Panc1 (cell line): ENCODE data around the gene KCP. TPM values are rescaled to one million over a fixed set of nuclear protein-coding genes. Genes with fewer than 3 reads are reported as not detected.

ENCODE experiments used
- ATAC-seq: fragments of 200-7000 bp; cut with Tn5 transposase; 2 replicates; pipeline ENCODE4 v1.9.1; 2020; ENCODE audit warnings: mild to moderate bottlenecking, moderate library complexity
- BruUV-seq: library from RNA; stranded (reverse); fragments of 400-500 nt; replicated peaks from 2 replicates; lab custom pipeline; 2021; lab: Mats Ljungman, UMichigan
- CTCF ChIA-PET: fragments of 300-600 bp; sonication (Branson Sonifier 250); formaldehyde crosslinking; loops from one replicate; lab custom pipeline; 2022; ENCODE audit warnings: antibody characterized with exemption; lab: Charles Lee
- POLR2A ChIA-PET: fragments of 300-600 bp; sonication (Branson Sonifier 250); formaldehyde crosslinking; loops from one replicate; lab custom pipeline; 2022; ENCODE audit warnings: antibody characterized with exemption; lab: Charles Lee
- DNase-seq: peaks from one replicate; pipeline ENCODE4 v3.0.0-alpha.2; 2010; ENCODE audit warnings: low read depth, low spot score
- H3K27ac ChIP-seq: 2 replicates; pipeline ENCODE4 v1.5.1; 2011; ENCODE audit warnings: mild to moderate bottlenecking, low read length, inconsistent platforms
- H3K27me3 ChIP-seq: fragments of 200-500 bp; sonication (Bioruptor generic); 2 replicates; pipeline ENCODE4 v1.6.0; 2014; ENCODE audit warnings: low read length, inconsistent platforms; ENCODE audit not compliant: control insufficient read depth, insufficient read depth
- H3K36me3 ChIP-seq: fragments of 200-500 bp; sonication (Bioruptor generic); 2 replicates; pipeline ENCODE4 v1.5.1; 2014; ENCODE audit warnings: inconsistent platforms, mild to moderate bottlenecking, low read length, moderate library complexity; ENCODE audit not compliant: control insufficient read depth, insufficient read depth
- H3K4me1 ChIP-seq: 2 replicates; pipeline ENCODE4 v1.5.1; 2011; ENCODE audit warnings: inconsistent platforms, mild to moderate bottlenecking, low read length, moderate library complexity; ENCODE audit not compliant: control insufficient read depth, insufficient read depth
- H3K4me3 ChIP-seq, 2 experiments: 2 replicates each; pipeline ENCODE4 v1.5.1; 2011 to 2012; ENCODE audit warnings: low read depth in 2 of 2, low read length in 2 of 2, mild to moderate bottlenecking in 2 of 2, inconsistent platforms in 1 of 2, moderate library complexity in 1 of 2
- H3K9me3 ChIP-seq: fragments of 200-500 bp; sonication (Bioruptor generic); 2 replicates; pipeline ENCODE4 v1.5.1; 2014; ENCODE audit warnings: low read depth, mild to moderate bottlenecking, inconsistent platforms, low read length, moderate library complexity; ENCODE audit not compliant: control insufficient read depth, insufficient read depth
- POLR2AphosphoS5 ChIP-seq: IDR thresholded peaks from 2 replicates; pipeline ENCODE4 v1.6.1; 2012; ENCODE audit warnings: mild to moderate bottlenecking, low read depth, low read length, moderate library complexity
- SIN3A ChIP-seq: IDR thresholded peaks from 2 replicates; pipeline ENCODE4 v1.6.1; 2012; ENCODE audit warnings: low read depth, mild to moderate bottlenecking, low read length, moderate library complexity, borderline replicate concordance; ENCODE audit not compliant: insufficient read depth
- TCF7L2 ChIP-seq: IDR thresholded peaks from 2 replicates; pipeline ENCODE4 v1.6.1; 2011; ENCODE audit warnings: mild to moderate bottlenecking, low read depth, low read length, inconsistent platforms
- in situ Hi-C: cut with HindIII; loops from 2 replicates; pipeline ENCODE4 v1.10.0; 2016; ENCODE audit warnings: low sequenced_read_pairs, low pct_unique_long_range_greater_than_20kb
- intact Hi-C: fragments of 100-400 bp; cut with micrococcal nuclease; formaldehyde crosslinking; loops from one replicate; pipeline ENCODE4 v1.10.0; 2022; ENCODE audit not compliant: unreplicated experiment
- total RNA-seq: library from RNA; stranded (reverse); gene quantifications from one replicate; pipeline ENCODE4 v1.2.1, GENCODE V29; 2021; ENCODE audit not compliant: unreplicated experiment
- TF ChIP-seq, protein P1 (sequence below), 2 experiments: IDR thresholded peaks; 2 replicates each; pipeline ENCODE4 v1.6.1; 2011 to 2012; ENCODE audit warnings: low read depth in 2 of 2, control low read depth in 1 of 2, low read length in 1 of 2, mild to moderate bottlenecking in 1 of 2, moderate library complexity in 1 of 2; ENCODE audit not compliant: insufficient read depth in 1 of 2
- TF ChIP-seq, protein P2 (sequence below): fragments of 450-650 bp; IDR thresholded peaks from 2 replicates; pipeline ENCODE4 v1.5.1; 2017; ENCODE audit warnings: mild to moderate bottlenecking

KCP gene
- total RNA-seq, 1 experiment from 2014 or later = 0.13 TPM

DNA sequence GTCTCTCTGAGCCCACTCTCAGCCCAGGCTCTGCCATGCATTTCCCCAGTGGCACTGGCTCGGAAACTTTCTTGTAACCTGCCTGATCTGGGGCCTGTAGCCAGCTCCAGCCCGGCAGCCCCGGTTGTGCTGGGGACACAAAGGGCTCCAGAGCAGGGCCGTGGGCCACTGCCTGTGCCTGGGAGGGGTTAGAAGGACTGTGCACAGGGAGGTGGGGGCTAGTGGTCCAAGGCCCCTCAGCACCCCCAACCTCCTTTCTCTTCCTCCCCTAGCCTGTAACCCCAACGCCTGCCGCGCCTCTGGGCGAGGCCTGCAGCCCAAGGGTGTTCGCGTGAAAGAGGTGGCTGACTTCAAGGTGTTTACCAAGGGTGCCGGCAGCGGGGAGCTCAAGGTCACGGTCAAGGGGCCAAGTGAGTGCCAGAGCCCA, 70.7 kb downstream of the KCP start:
- Histone ChIP-seq H3K36me3 (no peaks in the 10 kb centered on the region), H3K27ac (no peak overlapping the region), H3K27me3 (no peaks in the 10 kb centered on the region), H3K9me3 (no peaks in the 10 kb centered on the region), H3K4me3 (no peak overlapping the region), H3K4me1 (no peaks in the 10 kb centered on the region)
- TF ChIP-seq POLR2AphosphoS5 (no peak), TCF7L2 (no peak), SIN3A (no peak)
- TF ChIP-seq, protein P1, sequence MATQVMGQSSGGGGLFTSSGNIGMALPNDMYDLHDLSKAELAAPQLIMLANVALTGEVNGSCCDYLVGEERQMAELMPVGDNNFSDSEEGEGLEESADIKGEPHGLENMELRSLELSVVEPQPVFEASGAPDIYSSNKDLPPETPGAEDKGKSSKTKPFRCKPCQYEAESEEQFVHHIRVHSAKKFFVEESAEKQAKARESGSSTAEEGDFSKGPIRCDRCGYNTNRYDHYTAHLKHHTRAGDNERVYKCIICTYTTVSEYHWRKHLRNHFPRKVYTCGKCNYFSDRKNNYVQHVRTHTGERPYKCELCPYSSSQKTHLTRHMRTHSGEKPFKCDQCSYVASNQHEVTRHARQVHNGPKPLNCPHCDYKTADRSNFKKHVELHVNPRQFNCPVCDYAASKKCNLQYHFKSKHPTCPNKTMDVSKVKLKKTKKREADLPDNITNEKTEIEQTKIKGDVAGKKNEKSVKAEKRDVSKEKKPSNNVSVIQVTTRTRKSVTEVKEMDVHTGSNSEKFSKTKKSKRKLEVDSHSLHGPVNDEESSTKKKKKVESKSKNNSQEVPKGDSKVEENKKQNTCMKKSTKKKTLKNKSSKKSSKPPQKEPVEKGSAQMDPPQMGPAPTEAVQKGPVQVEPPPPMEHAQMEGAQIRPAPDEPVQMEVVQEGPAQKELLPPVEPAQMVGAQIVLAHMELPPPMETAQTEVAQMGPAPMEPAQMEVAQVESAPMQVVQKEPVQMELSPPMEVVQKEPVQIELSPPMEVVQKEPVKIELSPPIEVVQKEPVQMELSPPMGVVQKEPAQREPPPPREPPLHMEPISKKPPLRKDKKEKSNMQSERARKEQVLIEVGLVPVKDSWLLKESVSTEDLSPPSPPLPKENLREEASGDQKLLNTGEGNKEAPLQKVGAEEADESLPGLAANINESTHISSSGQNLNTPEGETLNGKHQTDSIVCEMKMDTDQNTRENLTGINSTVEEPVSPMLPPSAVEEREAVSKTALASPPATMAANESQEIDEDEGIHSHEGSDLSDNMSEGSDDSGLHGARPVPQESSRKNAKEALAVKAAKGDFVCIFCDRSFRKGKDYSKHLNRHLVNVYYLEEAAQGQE (IDR thresholded peaks at IDR 0.05; ENCODE audit: insufficient read depth in 1 of 2, low read depth in 2 of 2, low read length in 1 of 2) = no peak
- TF ChIP-seq, protein P2, sequence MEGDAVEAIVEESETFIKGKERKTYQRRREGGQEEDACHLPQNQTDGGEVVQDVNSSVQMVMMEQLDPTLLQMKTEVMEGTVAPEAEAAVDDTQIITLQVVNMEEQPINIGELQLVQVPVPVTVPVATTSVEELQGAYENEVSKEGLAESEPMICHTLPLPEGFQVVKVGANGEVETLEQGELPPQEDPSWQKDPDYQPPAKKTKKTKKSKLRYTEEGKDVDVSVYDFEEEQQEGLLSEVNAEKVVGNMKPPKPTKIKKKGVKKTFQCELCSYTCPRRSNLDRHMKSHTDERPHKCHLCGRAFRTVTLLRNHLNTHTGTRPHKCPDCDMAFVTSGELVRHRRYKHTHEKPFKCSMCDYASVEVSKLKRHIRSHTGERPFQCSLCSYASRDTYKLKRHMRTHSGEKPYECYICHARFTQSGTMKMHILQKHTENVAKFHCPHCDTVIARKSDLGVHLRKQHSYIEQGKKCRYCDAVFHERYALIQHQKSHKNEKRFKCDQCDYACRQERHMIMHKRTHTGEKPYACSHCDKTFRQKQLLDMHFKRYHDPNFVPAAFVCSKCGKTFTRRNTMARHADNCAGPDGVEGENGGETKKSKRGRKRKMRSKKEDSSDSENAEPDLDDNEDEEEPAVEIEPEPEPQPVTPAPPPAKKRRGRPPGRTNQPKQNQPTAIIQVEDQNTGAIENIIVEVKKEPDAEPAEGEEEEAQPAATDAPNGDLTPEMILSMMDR = no peak
- ATAC-seq (no peak), DNase-seq (no peak)
- POLR2A ChIA-PET = no interaction called here
- in situ Hi-C loops (no loop called here), intact Hi-C loops (no loop called here)
- CTCF ChIA-PET = interaction anchor here (0.6 kb wide), 1 partner anchor 21 kb away, joined by 3 read pairs; no protein-coding TSS in a partner anchor
- BruUV-seq = no TSS peak

DNA sequence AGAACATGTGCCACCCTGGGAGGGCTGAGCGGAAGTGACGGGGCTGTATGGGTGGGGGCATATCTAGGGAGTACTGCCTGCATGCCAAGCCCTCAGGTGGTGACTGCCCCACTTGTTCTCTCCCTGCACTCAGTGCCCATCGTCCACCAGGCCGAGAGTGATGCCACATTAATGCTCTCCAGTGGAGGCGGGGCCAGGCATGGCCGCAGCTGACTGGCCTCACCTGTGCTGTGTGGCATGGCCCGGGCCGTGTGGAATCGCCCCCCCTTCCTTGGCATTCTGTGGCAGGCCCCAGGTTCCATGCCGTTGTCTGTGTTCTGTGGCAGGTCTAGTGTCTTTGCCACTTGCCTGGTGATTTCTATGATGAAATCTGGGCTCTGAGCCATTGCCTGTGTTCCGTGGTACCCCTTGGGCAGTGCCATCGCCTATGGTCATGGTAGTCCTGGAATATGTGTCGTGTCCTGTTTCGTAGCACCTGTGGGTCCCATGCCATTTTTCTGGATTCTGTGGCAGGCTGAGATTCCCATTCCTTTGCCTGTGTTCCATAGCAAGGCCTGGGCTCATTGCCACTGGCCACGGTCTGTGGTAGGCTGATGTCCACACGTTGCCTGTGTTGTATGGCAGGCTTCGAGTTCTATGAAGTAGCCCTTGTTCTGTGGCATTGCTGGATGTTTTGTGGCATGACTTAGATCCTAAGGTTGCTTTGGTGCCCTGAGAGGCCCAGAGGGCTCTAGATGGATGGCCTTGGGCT, 71.4 kb downstream of the KCP start:
- Histone ChIP-seq H3K36me3 (no peaks in the 10 kb centered on the region), H3K4me3 (no peak overlapping the region), H3K27ac (no peak overlapping the region), H3K27me3 (no peaks in the 10 kb centered on the region), H3K9me3 (no peaks in the 10 kb centered on the region), H3K4me1 (no peaks in the 10 kb centered on the region)
- DNase-seq = no peak
- ATAC-seq = no peak
- ChIA-PET CTCF (no interaction called here), POLR2A (no interaction called here)
- no TSS peak for BruUV-seq
- intact Hi-C loops (no loop called here), in situ Hi-C loops (no loop called here)
- TF ChIP-seq, protein P1 (IDR thresholded peaks at IDR 0.05; ENCODE audit: insufficient read depth in 1 of 2, low read depth in 2 of 2, low read length in 1 of 2) = no peak
- TF ChIP-seq TCF7L2 = no peak
- TF ChIP-seq, protein P2 = no peak
- no peak for TF ChIP-seq SIN3A
- TF ChIP-seq POLR2AphosphoS5 = no peak
